Adrenal gland (tissue), 5 donors: ENCODE measurements around the gene BCL2L14.

Source experiments
- POLR2A ChIP-seq, 2 donors: fragments of 450-650 bp; IDR thresholded peaks; one replicate each; pipeline ENCODE4 v1.6.1; 2017; ENCODE audit warnings: antibody characterized with exemption in 2 of 2, mild to moderate bottlenecking in 2 of 2, moderate library complexity in 1 of 2
- TF ChIP-seq, protein P1 (sequence below), 6 experiments: fragments of 450-650 bp in 4 of 6; fragments of 200-600 bp in 2 of 6; sonication (generic) in 1 of 6; IDR thresholded peaks; 1 replicate in 5 of 6; 2 replicates in 1 of 6; pipeline versions ENCODE4 v1.5.1 to v1.8.0; 2016 to 2021; ENCODE audit warnings: antibody characterized with exemption in 6 of 6, mild to moderate bottlenecking in 2 of 6, moderate library complexity in 1 of 6
- donor health status: DM: no; HTN: no; CAD: no.

- TF ChIP-seq, protein P1, sequence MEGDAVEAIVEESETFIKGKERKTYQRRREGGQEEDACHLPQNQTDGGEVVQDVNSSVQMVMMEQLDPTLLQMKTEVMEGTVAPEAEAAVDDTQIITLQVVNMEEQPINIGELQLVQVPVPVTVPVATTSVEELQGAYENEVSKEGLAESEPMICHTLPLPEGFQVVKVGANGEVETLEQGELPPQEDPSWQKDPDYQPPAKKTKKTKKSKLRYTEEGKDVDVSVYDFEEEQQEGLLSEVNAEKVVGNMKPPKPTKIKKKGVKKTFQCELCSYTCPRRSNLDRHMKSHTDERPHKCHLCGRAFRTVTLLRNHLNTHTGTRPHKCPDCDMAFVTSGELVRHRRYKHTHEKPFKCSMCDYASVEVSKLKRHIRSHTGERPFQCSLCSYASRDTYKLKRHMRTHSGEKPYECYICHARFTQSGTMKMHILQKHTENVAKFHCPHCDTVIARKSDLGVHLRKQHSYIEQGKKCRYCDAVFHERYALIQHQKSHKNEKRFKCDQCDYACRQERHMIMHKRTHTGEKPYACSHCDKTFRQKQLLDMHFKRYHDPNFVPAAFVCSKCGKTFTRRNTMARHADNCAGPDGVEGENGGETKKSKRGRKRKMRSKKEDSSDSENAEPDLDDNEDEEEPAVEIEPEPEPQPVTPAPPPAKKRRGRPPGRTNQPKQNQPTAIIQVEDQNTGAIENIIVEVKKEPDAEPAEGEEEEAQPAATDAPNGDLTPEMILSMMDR (IDR thresholded peaks at IDR 0.05) = no peak
- TF ChIP-seq POLR2A (IDR thresholded peaks at IDR 0.05) = no peak
Measured at GRCh38 chr12:12083688-12084087, 12.9 kb downstream of the BCL2L14 start.
